ENCODE measurements around the gene HYAL1.

- TF ChIP-seq POLR2AphosphoS5 (IDR thresholded peaks at IDR 0.05; ENCODE audit: low read depth, low read length), result no peak
- TF ChIP-seq POLR2A (IDR thresholded peaks at IDR 0.05; ENCODE audit: low read depth, low read length), result no peak
- TF ChIP-seq TAF1 (IDR thresholded peaks at IDR 0.05; ENCODE audit: low read depth, low read length), result no peak
- TF ChIP-seq PAX5 (IDR thresholded peaks at IDR 0.05; ENCODE audit: insufficient read depth, low read length, severe bottlenecking), result no peak
- TF ChIP-seq SPI1 (IDR thresholded peaks at IDR 0.05; ENCODE audit: low read depth, low read length), result no peak
These were observed 40.6 kb downstream of the HYAL1 start for GRCh38 chr3:50262778-50263177.
